Measurements from ENCODE around the gene TPST2.

Gene TPST2

GRCh38 chr22:26486394-26486793 is 103.5 kb downstream of the TPST2 start:
- DNase-seq: no peak

DNA sequence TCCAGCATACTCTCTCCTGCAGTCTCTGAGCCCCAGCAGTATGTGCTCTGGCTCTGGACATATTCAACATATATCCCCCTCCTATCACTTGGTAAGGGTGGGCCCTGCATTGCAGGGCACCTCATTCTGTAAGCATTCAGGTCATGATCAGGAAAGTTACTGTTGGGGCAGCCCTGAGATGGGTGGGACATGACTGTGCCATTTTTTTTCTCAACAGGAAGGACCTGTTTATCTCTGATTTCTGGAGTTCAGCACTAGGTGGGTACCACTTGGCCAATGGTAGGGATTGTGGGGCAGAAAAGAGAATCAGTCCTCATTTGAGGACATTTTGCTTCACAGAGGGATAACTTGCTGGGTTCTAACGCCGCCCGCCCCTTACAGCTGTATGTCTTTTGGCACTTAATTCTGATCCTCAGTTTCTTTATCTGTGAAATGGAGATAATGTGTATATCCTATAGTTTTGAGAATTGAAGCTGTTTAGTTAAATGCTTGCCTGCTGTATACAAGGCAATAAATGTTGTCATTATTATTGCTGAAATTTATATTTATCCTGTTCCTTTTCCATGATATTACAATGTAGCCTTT is 104.0 kb downstream of the TPST2 start:
- DNase-seq: no peak

DNA sequence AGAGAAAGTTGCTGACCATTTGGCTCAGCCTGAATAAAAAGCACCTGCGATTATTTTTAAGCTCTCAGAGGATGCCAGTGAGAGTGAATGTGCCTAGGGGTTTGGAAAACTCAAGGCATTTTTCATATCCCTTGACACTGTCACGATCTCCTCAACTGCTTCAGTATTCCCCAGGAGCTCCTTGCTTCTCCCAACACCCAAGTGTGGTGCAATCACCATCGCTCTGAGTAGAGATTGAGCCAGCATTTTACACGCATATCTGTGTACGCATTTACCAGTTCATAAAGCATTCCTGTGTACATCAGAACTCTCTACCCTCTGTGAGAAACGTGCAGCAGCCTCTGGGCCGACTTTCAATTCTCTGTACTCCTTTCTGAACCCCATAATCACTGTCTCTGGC is 104.9 kb downstream of the TPST2 start:
- no peak for DNase-seq

DNA sequence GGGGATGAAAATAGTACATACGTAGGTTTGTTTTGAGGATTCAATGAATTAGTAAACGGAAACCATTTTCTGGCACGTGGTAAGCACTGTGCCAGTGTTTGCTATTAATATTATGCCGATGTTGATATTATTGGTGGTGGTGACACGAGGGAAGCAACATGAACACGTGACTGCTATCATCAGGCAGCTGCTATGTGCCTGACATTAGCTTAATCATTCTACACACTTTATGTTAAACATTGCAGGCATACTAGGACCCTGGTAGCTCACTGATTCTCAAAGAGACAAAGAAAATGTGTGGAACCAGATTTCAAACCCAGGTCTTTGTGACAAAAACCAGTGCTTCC is 105.6 kb downstream of the TPST2 start:
- no peak for DNase-seq

GRCh38 chr22:26483439-26484359 is 106.2 kb downstream of the TPST2 start, which contains the start of the genes HPS4 and SRRD:
Gene HPS4, minus strand, starts transcription at chr22:26483783. Its CDS starts 2,021 bp downstream, at chr22:26481762.
Gene SRRD, plus strand, starts transcription at chr22:26483877. Its CDS starts 14 bp downstream, at chr22:26483891.
- DNase-seq: peak; percentile 88 to 91

DNA sequence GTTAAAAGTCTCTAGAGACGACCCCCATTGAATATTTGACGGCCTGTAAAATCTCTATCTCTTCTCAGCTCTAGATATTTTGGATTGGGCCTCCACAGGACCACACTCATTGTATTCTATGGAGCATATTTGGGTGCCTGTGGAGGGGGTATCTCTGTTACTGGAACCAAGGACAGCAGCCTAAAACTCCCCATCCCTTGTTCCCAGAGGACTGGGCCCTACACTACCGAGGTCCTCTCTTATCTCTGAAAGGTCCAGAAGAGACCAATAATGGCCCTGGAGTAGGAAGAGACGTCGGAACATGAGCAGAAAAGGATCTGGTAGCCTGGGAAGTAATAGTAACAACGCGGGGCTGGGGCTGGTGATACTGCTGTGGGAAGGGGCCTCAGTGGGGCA is 106.9 kb downstream of the TPST2 start:
- DNase-seq: no peak

DNA sequence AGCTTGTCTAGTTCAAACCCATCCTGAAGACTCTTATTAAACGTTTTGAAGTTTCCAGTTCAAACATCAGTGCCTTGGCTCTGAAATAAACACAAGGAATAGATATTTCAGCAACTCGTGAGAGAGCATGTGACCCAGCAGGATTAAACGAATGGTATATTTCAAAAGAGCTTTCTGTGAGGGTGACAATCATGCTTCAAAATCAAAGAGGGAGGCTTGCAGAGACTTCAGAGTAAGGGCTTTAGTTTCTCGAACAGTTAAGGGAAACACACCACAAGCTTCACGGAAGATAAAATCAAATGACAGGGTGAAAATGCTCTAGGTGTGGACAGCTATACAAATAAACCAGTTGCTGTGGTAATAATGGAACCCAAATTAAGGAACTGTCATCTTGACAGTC is 107.8 kb downstream of the TPST2 start:
- DNase-seq: no peak

GRCh38 chr22:26481694-26482093 is 108.2 kb downstream of the TPST2 start:
- DNase-seq: peak in 1 of 2 experiments; percentile 21

- DNase-seq: no peak
Measured at GRCh38 chr22:26481112-26481693, 108.7 kb downstream of the TPST2 start.

DNA sequence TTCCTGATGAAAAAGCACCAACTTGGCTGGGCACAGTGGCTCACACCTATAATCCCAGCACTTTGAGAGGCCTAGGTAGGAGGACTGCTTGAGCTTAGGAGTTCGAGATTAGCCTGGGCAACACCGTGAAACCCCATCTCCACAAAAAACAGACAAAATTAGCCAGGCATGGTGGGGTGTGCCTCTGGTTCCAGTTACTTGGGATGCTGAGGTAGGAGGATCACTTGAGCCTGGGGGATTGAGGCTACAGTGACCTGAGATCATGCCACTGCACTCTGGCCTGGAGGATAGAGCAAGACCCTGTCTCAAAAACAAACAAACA is 109.4 kb downstream of the TPST2 start:
- DNase-seq: no peak

DNA sequence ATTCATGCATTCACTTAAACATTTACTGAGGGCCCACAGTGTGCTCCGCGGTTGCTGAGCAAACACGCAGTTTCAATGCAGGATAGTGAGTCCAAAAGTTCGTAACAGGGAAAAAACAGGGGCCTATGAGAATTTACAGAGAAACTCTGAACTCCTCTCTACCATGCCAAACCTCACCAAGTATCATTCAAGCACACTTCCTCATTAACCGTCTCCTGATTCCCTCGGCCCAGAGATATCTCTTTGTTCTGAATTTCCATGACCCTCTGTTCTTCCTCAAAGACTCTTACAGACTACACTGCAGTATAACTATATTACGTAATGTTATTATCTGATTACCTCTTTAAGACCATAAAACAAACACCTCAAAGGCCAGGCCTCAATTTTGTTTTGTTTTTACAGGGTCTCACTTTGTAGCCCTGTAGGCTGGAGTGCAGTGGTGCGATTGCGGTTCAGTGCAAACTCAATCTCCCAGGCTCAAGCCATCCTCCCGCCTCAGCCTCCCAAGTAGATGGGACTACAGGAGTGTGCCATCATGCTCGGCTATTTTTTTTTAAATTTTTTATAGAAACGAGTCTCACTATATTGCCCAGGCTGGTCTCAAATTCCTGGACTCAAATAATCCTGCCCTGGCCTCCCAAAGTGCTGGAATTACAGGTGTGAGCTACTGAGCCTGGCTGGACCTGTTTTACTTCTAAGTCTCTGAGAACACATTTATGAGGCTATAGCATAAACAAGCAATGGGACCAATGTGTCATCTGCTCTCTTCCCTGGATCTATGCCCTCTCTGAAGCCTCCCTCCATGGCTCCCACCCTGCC is 109.9 kb downstream of the TPST2 start:
- DNase-seq: no peak

DNA sequence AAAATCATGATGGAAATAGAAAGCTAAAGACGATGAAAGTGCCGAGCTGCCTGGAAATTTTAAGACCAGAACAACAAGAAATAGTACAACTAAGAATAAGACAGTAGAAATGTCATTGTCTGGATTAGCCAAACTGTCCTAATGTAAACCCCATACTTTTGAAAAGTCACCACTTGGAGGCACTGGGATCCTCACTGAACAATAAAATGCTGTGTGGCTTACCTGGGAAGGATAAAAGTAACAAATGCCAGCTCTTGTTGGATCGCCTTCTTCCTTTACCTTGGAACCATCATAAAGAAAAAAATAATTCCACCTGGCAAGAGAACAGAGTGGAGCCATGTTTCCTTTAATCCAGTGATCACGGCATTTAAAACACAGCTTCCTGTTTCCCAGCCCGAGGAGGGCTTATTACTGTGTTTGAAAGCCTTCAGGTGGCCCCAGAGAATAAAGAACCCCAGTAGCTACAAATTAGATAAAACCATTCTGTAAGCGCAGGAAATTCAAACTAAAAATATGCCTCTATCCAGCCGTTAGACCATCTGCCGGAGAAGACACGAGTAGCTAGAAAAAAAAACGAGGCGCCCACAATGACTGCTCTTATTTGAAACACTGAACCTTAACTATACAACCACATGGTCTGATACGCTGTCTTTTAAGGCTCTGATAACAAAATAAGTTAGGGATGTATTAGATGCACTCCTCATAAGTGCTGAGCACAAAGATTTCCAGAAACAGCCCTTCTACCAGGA is 110.7 kb downstream of the TPST2 start:
- no peak for DNase-seq

- no peak for DNase-seq
Measured at GRCh38 chr22:26477341-26477731, 112.6 kb downstream of the TPST2 start.

GRCh38 chr22:26476705-26477340 is 113.1 kb downstream of the TPST2 start:
- DNase-seq: no peak

DNA sequence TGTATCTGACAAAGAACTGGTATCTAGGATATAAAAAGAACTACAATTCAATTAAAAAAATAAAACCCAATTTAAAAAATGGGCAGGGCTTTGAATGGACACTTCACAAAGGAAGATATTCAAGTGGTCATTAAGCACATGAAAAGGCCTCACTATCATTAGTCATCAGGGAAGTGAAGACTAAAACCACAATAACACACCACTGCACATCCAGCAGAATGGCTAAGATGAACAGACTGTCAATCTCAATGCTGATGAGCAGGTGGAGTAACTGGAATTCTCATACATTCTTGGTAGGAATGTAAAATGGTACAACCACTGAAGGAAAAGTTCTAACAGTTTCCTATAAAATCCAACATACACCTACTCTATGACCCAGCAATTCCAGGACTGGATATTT is 115.2 kb downstream of the TPST2 start:
- no peak for DNase-seq
